Measurements from ENCODE around the gene CGNL1.

CGNL1 gene

DNA sequence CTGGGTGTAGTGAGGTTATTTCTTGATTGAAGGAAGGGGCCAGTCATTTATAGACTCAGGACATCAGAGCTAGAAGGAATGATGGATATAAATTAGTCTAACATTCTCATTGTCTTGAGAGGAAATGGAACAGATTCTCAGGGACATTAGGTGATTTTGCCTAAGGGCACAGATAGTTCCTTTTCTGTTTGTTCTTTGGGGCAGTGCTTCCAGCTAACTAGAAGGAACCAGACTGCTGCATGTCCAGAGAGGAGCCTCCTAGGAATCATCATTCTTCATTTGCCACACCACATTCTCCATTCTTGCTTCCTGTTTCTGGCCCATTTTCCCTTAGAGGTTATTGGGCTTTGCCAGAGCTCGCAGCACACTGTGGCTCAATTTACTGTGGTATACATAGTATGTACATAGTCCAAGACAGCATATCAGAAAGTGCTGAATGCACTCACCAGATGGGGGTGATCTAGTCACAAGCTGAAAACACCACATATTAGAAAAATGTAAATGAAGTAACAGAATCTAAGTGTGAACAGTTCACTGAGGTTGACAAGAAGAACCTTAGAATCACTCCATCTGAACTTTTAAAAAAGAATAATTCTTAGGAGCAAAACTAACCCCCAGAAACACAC is 152.7 kb downstream of the CGNL1 start:
- no peak for DNase-seq

DNA sequence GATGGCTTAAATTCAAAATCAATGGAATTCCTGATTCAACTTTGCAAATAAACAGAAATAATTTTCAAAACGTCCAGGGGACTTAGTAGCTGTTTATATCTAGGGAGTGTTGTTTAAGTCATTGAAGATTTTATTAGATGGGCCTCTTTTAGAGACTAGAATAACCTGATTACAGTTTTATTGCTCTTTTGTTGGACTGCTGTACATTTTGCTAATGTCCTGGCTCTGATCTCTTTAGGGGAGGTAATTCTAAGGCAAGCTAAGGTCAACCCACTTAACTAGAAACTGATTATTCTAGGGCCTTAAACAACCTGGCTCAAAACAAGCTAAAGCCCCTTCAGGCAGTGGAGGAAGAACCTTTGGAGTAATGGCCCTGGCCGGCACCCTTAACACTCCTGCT is 153.4 kb downstream of the CGNL1 start:
- no peak for DNase-seq

DNA sequence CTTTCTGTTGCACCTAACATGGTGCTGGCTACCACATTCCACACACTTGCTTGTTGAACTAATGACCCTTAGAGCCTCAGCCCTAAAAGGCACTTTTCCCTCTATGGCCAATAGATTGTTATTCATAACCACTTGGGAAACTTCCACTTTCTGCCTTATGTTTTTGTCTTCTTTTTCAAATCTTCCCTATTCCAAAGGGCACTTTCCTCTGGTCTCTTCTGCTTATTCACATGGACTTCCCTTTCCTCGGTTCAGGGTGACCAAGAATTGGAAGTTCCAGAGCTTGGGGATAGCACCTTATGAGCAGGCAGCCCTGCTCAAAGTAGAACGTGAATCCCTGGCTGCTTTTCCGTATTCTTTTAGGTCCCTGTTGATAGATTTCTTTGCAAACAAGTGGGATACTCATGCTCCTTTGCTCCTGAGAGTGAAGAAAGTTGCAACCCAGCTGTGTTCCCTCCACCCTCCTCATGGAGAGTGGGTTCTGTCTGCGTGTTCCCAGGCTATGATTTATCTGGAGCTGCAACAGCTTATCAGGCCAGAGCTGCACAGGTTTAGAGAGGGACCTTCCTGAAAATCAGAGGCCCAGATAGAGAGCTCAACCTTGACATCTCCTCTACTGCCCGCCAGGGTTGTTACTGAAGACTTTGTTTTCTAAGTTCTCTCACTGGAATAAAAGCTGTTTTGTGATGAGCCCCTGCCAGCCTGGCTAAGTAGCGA is 156.6 kb downstream of the CGNL1 start:
- no peak for DNase-seq

DNA sequence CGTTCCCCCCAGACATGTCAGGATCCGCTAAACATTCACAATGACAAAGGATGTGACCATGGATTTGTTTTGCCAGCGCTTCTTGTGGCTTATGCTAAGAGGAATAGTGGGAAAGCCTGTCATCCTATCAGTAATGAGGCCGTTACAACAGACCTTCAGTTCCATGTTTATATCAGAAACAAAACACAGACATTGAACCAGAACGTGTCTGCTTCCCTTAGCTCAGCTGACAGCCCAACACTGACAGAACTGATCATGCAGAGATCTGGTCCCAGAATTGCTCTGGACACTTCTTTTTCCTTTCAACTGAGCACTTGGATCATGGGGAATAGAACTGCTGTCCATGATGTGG is 157.1 kb downstream of the CGNL1 start:
- no peak for DNase-seq

DNA sequence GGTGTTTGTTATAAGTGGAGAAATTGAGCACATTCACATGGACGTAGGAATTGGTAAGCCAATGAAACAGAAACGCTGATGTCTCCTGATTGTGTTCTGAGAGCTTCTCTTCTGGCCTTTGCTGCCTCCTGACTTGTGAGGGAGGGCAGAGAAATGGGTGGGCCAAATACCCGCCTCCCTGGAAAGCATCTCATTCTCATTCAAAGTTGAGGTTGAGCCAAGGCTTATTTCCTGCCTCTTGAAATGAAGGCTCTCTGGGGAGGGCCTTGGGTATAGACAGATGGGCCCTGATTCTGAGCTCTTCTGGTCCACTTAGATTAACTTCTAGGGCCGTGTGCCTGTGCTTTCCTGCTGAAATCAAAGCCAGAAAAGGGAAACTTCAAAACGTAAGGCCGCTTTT is 158.0 kb downstream of the CGNL1 start:
- DNase-seq: no peak

DNA sequence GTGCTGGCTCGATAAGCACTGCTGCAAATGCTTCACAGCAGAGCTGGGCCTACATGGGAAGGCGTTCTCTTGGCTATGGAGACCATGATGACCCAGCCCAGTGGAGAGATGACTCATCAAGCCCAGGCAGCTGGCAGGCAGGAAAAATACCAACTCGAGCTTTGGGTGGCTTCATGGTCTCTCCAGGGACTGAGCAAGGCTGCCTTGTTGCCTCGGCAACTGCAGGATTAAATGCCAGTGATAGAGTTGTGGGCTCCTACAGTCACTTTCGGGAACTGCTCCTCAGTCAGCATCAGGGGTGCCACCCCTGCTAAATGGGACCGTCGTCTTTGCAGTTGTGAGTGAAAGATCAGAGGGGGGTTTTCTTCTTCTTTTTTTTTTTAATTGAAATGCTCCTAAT is 160.8 kb downstream of the CGNL1 start:
- peak; percentile 21 for DNase-seq

DNA sequence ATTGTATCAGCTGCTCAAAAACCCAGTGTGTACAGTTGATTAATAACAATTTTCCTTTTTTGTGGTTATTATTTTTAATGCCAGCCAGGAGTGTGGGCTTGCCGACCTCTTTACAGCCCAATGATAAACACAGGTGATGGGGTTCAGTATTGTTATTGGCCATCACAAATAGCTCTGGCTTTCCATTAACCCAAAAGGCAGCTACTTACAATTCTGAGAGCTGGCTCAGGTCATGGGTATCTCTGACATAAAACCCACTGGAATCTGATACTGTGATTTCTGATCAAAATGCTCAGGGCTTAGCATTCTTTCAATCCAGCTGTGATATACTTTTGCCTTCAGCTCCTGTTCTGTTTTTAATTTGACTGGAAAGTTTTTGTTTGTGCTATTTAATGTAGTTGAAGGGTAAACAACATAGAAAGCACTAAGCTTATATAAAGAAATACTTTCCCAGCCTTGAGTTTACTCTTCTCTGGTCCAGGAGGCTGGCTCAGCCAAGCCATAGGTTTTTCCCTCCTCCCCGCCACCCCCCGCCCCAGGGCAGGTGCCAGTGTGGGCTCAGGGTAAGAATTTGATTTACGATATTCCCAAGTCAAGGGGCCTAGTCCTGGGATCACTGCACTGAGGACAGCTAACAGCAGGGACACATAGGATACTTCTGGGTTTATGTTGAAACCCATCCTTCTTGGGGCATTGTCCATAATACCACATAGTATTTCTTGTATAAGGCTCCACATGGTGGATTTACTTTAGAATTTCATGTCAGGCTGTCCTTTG is 161.4 kb downstream of the CGNL1 start:
- no peak for DNase-seq

DNA sequence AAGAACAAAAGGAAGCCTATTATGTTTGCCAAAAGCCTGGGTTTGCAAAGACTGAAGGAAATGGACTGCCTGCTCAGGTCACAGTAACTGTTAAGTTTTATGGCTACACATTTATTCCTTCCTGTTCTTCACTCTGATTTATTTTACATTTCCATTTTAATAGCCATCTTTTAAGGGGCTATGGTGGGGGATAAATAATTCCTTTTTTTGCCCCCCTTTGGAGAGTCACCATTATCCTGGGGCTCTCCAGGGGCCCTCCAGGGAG is 161.9 kb downstream of the CGNL1 start:
- DNase-seq: no peak

DNA sequence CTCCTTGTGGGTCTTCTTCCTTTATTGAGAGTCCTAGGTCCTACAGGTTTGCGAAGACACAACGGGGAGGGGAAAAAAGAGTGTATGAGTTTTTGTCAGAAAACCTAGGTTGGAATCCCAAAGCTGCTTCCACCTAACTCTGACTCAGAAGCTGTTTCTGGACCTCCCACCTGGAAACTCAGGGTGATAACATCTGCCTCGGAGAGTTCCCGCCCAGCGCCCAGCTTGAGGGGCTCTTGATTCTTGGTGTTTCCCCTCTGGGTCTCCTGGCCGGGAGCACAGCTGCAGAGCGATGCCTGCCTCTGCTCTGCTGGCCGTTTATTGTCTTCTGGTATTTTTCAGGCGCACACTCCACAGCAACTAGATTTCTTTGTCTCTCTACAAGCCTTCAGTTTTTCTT is 162.5 kb downstream of the CGNL1 start:
- no peak for DNase-seq

DNA sequence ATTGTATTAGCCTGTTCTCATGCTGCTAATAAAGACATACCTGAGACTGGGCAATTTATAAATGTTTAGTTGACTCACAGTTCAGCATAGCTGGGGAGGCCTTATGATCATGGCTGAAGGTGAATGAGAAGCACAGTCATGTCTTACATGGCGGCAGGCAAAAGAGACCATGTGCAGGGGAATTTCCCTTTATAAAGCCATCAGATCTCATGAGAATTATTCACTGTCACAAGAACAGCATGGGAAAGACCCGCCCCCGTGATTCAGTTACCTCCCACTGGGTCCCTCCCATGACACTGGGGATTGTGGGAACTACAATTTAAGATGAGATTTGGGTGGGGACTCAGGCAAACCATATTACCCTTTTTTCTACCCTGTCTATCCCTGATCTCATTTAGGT is 163.9 kb downstream of the CGNL1 start:
- no peak for DNase-seq

DNA sequence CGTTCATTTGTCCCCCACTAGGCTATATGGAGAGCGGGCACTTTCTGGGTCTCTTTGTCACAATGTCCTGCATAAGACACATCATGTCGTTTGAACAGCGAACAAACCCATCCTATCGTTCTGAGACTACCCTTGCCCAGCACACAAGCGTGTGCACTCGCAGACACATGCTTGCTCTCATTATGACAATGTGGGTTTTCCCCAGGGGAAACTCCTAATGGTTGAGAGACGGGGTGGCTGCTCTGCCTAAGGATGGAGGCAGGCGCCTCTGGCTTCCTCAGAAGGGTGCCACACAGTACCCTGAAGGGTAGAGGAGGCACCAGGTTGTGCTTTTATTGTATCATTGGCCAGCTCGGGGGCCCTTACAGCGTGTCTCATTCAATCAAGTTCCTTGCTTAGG is 164.4 kb downstream of the CGNL1 start:
- DNase-seq: no peak

DNA sequence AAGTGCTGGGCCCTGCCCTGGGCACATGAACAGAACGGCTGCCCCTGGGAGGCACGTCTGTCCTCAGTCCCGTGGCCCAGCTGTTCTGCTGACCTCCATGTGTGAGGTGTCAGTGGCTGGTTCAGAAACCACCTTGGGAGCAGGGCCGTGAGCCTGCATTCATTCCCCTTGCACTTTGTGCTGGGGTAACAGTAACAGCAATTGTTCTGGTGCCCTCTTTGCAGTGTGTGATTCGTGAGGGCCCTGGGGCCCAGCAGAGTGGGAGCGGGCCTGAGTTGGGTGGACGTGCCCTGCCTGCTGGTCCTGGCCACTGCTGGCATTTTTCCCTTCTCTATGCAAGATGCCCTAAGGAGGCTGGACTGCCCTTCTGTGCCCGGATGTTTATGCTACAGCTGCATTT is 165.0 kb downstream of the CGNL1 start:
- no peak for DNase-seq

DNA sequence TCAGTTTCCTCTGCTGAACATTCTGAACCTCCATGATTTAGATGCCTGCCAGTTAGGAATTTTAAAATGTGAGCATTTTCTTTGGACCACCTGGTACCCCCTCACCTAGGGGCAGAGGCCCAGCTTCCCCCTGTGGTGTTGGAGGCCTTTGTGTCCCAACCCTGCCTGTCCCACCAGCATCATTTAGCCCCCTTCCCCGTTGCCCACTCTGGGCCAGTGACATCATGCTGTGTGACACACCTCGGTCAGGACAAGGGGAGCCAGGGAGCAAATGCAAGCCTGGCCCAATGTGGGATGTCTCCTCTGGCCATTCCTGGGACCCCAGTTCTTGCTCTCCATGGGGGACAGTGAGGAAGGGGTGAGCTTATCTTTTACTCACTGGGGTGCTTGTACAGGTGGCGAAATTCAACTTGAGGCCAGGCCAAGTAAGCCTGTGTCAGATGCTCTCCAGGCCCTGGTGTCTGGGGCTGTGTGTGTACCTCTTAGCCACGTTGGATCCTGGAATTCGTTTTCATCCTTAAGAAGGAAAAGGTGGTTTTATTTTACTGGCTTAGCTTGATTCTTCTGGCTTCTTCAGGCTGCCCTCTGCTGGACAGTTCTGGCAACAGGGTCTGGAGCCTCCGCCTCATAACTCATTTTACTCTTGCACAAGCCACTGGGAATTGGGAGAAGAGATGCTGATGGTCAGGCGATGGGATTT is 165.7 kb downstream of the CGNL1 start:
- no peak for DNase-seq

DNA sequence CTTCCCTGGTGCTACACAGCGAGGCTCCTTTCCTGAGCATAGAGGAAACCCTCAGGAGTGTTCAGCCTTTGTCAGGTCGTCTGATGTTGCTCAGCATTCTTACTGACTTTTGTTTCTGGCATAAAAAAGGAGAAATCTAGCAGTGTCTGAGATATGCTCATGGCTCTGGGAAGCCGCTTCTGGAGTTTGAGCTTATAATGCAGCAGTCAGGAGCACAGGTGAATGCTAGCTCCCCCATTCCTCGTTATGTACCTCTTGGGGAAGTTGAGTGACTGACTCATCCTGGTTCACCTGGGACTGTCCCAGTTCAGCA is 166.2 kb downstream of the CGNL1 start:
- DNase-seq: no peak

DNA sequence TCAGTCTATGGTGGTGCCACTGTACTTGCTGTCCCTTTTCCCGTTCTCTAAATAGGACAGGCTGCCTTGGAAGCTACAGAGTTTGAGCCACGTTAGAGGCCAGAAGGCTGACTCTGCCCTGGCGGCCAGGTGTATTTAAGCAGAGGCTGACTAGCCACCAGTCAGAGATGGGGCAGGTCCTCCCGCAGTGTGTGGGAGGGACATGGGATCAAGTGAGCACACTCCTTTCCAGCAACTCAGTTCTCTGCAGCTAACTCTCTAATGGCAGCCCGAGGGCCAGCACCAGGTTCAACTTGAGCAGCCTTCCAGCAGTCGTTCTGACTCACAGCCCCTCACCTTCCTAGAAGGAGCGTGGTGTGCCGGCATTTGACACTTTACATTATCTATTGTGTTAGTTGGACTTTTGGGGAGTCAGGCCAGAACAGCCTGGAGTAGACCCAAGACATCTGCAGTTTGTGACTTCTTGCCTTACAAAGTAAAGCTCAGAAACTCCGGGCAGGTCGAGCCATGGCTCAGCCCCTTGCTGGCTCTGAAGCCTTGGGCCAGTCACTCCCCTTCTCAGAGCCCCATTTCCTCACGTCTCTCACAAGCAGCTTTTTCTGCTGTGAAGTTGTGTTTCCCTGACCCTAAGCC is 168.7 kb downstream of the CGNL1 start:
- no peak for DNase-seq

DNA sequence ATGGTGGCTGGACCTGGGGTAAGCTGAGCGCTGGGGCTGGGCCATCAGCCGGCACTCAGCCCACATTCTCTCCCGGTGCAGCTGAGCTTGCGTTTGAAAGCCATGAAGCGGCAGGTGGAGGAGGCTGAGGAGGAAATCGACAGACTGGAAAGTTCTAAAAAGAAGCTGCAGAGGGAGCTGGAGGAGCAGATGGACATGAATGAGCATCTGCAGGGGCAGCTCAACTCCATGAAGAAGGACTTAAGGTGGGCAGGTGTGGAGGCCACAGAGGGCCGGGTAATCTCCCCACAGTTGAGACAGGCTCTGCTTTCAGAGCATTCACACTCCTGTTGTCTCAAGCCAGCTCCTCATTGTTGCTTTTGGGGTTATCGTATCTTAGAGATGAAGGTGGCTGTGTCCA is 169.7 kb downstream of the CGNL1 start:
- no peak for DNase-seq

DNA sequence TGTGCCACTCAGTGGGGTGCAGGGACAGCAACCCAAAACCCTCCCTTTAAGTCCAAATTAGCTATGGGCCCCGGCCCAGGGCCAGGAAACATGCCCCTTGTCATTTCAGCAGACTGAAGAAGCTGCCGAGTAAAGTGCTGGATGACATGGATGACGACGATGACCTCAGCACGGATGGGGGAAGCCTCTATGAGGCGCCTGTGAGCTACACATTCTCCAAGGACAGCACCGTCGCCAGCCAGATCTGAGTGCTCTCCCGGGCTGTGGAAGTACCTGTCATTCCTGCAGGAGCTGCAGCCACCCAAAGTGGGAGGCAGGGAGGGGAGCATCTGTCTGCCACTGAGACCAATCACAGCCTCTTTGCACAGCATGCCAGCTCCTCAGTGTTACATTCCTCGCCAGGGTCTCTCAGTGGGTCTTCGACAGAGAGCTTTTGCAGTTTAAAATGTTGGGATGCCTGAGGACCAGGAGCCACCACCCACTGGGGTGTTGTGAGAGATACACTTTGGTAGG is 171.0 kb downstream of the CGNL1 start:
- no peak for DNase-seq

DNA sequence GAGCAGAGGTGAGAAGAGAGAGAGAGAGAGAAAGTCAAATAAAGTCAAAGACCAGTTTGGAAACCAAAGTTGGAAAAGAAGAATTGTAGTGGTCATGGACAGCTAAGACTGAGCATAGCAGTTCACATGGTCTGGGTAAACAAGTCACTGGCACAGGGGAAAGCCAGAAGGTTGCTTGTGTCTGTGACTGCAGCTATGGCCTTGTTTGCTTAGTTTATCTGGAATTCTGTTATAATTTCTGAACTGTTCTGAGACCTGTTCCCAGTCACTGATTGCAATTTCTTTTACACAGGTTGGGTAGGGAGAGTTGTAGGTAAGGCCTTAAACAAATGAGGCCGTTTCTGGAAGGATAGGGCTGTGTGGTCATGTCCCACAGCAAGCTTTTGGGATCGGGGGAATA is 172.0 kb downstream of the CGNL1 start:
- no peak for DNase-seq

DNA sequence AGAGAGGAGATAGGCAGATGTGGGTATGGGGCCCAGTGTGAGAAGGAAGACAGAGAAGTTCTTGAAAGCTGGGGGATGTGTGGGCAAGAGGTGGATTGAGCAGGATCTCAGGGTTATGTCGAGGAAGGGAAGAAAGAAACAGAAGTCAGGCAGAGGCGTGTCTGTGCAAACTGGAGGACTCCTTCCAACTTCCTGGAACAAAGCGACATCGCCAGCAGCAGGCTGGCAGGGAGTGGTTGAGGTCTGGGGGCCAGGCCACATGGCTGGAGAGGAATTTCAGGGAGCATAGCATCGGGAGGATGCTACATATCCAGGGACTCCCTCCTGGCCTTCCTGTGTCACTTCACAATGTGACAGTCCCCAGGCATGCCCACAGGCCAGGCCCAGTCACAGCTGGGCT is 172.5 kb downstream of the CGNL1 start:
- DNase-seq: no peak

DNA sequence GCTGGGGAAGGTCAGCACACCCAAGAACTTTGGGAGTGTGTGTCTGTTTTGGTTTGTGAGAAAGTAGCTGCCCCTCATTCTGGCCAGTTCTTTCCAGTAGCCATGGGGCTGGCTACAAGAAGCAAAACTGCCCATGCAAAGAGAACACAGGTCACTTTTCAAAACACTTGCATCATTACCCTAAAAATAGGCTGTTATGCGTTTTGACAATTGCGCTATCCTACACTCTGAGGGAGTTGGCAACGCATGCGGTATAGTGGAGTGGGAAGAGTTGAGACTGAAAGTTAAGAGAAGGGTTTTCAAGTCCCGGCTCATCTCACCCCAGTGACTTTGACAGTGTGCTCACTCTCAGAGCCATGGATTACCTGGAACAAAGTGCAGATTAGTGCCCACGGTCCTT is 173.6 kb downstream of the CGNL1 start:
- no peak for DNase-seq

DNA sequence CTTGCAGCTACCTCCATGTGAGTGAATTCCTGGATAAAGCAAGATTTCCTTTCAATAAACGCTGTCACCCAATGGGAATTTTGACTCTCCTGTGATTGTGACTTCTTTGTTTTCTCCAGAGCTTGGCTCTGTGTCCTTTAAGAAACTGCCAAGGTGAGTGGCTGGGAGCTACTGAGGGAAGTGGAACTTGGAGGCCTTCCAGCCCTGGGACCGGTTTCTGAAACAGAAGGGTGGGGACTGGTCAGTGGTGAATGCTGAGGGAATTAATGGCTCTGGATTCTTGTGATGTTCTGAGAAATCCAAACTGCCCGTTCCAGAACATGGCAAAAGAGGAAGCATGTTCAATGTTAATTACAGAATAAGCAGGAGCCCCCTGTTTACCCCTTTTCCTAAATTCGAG is 174.3 kb downstream of the CGNL1 start:
- no peak for DNase-seq

DNA sequence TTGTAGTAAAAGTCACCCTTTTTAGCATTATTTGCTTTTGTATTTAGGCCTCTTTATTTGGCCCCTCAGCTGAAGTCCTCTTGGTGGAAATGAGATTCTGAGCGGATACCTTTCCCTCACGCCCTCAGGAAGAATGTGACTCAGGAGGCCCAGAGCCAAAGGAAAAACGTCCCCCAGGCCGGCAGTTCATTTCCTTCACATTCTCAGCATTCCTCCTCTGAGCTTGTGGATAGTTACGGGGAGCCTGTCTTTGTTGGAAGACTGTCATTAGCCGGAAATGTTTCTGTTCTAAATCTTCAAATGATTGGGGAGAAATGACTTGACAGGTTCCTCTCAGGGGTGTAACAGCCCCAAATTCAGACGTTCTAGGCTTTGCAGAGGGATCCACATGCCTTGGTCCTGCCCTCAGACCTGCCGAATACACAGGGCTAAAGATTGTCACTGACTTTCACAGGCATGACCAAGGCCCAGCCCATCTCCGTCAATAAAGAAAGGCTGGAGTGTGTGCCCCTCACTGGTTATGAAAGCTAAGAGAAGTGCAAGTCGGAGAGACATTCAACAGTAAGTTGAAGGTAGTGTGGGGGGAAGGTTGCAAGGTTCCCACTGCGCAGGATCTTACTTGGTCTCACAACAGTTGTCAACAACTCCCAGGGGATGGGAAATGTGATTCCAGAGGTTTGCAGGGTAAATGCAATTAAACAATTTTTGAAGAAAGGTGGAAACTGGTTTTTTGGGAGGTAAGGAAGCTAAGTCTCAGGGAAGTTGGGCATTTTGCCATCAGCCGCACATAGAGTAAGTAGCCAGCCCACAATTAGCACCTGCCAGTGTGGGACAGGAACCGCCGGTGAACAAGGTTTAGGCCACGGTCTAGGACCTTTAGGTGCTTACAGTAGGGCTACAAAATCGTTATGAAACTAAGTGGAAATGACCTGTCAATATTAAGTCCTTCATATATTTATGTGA is 175.7 kb downstream of the CGNL1 start:
- DNase-seq: no peak

Measured in DMS79 (cell line).